GM23248 (cell line): ENCODE data around the gene OS9. TPM values are rescaled to one million over a fixed set of nuclear protein-coding genes. Genes with fewer than 3 reads are reported as not detected.
"Not testable (repeated sequence)": the region's sequence is repeated elsewhere in the genome, so short reads cannot be mapped to it uniquely, and the experiment has no call there.

Experiments
- DNase-seq: peaks from one replicate; pipeline ENCODE4 v3.0.0-alpha.2; 2015
- H2AFZ ChIP-seq: fragments of 200-600 bp; sonication (generic); 2 replicates; pipeline ENCODE4 v1.6.1; 2016; ENCODE audit warnings: antibody characterized with exemption
- H3F3A ChIP-seq: fragments of 200-600 bp; sonication (generic); 2 replicates; pipeline ENCODE4 v1.6.1; 2016; ENCODE audit warnings: mild to moderate bottlenecking, antibody characterized with exemption, mixed run types; ENCODE audit not compliant: insufficient read depth
- H3K27ac ChIP-seq: fragments of 200-600 bp; sonication (generic); 2 replicates; pipeline ENCODE4 v1.5.1; 2016; ENCODE audit warnings: mild to moderate bottlenecking
- H3K27me3 ChIP-seq: fragments of 200-600 bp; sonication (generic); replicated peaks from 2 replicates; pipeline ENCODE4 v1.6.1; 2016; ENCODE audit warnings: mild to moderate bottlenecking; ENCODE audit not compliant: insufficient read depth
- H3K36me3 ChIP-seq: fragments of 200-600 bp; sonication (generic); 2 replicates; pipeline ENCODE4 v1.6.1; 2016; ENCODE audit warnings: low read depth, mild to moderate bottlenecking
- H3K4me1 ChIP-seq: fragments of 200-600 bp; sonication (generic); 2 replicates; pipeline ENCODE4 v1.6.1; 2016; ENCODE audit warnings: mild to moderate bottlenecking; ENCODE audit not compliant: insufficient read depth
- H3K4me2 ChIP-seq: fragments of 200-600 bp; sonication (generic); one replicate; pipeline ENCODE4 v1.6.1; 2016; ENCODE audit warnings: mild to moderate bottlenecking; ENCODE audit not compliant: unreplicated experiment
- H3K4me3 ChIP-seq: fragments of 200-600 bp; sonication (generic); 2 replicates; pipeline ENCODE4 v1.5.1; 2016; ENCODE audit warnings: mild to moderate bottlenecking
- H3K79me2 ChIP-seq: fragments of 200-600 bp; sonication (generic); 2 replicates; pipeline ENCODE4 v1.6.1; 2016; ENCODE audit warnings: mild to moderate bottlenecking; ENCODE audit not compliant: insufficient read depth
- H3K9ac ChIP-seq: fragments of 200-600 bp; sonication (generic); 2 replicates; pipeline ENCODE4 v1.6.1; 2016; ENCODE audit warnings: mild to moderate bottlenecking
- H3K9me2 ChIP-seq: fragments of 200-600 bp; sonication (generic); 2 replicates; pipeline ENCODE4 v1.6.1; 2016; ENCODE audit warnings: mixed run types, mild to moderate bottlenecking, moderate library complexity; ENCODE audit not compliant: insufficient read depth
- H3K9me3 ChIP-seq: fragments of 200-600 bp; sonication (generic); one replicate; pipeline ENCODE4 v1.6.1; 2017; ENCODE audit warnings: low read depth
- H4K20me1 ChIP-seq: fragments of 200-600 bp; sonication (generic); 2 replicates; pipeline ENCODE4 v1.6.0; 2016; ENCODE audit not compliant: insufficient read depth
- EZH2 ChIP-seq: fragments of 200-600 bp; sonication (generic); IDR thresholded peaks from 2 replicates; pipeline ENCODE4 v1.6.1; 2018; ENCODE audit warnings: antibody characterized with exemption, mild to moderate bottlenecking; ENCODE audit not compliant: insufficient read depth, poor library complexity, severe bottlenecking
- EZH2phosphoT487 ChIP-seq: fragments of 200-600 bp; sonication (generic); IDR thresholded peaks from 2 replicates; pipeline ENCODE4 v1.6.1; 2018; ENCODE audit warnings: antibody characterized with exemption, moderate library complexity, mild to moderate bottlenecking, low read depth; ENCODE audit not compliant: insufficient read depth
- WGBS, 2 experiments: methylation state at CpG; one replicate each; pipeline ENCODE4 v1.1.6; 2015 to 2017; ENCODE audit warnings: low lambda C conversion rate in 2 of 2, low coverage in 1 of 2; ENCODE audit errors: missing lambda C conversion rate in 2 of 2; 5-methylcytosine and 5-hydroxymethylcytosine counted together
- in situ Hi-C: fragments of 300-500 bp; cut with MboI; formaldehyde crosslinking; loops from 2 replicates; pipeline ENCODE4 v1.15.0; 2020
- polyA plus RNA-seq: library from polyadenylated mRNA; unstranded; fragments of >200 nt; fragmentation: Nextera tagmentation; extraction: Ambion mirVana; gene quantifications from 2 replicates; pipeline ENCODE4 v1.2.1, GENCODE V29; 2016
- total RNA-seq: library from RNA; depleted of rRNA; stranded (reverse); fragments of >200 nt; shearing (Covaris generic); gene quantifications from 2 replicates; pipeline ENCODE4 v1.2.3, GENCODE V29; 2014

Gene OS9
- total and polyA plus RNA-seq, 2 experiments from 2014 or later = 186 to 329 TPM

DNA sequence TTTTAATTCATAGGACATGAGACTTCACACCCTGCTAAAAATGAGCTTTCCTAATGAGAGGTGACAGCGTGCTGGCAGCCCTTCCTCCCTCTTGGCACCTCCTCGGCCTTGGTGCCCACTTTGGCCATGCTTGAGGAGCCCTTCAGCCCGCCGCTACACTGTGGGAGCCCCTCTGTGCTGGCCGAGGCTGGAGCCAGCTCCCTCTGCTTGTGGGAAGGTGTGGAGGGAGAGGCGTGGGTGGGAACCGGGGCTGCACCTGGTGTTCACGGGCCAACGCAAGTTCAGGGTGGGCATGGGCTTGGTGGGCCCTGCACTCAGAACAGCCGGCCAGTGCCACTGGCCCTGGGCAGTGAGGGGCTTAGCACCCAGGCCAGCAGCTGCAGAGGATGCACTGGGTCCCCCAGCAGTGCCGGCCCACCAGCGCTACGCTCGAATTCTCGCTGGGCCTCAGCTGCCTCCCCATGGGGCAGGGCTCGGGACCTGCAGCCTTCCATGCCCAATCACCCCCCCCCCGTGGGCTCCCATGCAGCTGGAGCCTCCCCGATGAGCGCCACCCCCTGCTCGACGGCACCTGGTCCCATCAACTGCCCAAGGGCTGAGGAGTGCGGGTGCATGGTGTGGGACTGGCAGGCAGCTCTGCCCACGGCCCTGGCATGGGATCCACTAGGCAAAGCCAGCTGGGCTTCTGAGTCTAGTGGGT is 38.2 kb upstream of the OS9 start:
- no peaks in the 10 kb centered on the region for H3K79me2 ChIP-seq
- no peaks in the 10 kb centered on the region for H3K36me3 ChIP-seq
- H2AFZ ChIP-seq = no peak overlapping the region
- H3K9me2 ChIP-seq = no peaks in the 10 kb centered on the region
- no peak overlapping the region for H3K4me2 ChIP-seq
- H3K4me3 ChIP-seq = no peak overlapping the region
- no peaks in the 10 kb centered on the region for H3K4me1 ChIP-seq
- H3K9me3 ChIP-seq = no peaks in the 10 kb centered on the region
- H3K27me3 ChIP-seq = peaks cover 14% of the 10 kb centered on the region; the same call in 1 of the 2 replicates
- H4K20me1 ChIP-seq = no peaks in the 10 kb centered on the region
- H3K27ac ChIP-seq = no peak overlapping the region
- no peaks in the 10 kb centered on the region for H3F3A ChIP-seq
- TF ChIP-seq EZH2phosphoT487 (no peak), EZH2 (no peak)
- no peak overlapping the region for H3K9ac ChIP-seq
- 58 to 62% methylated on average over 22 to 23 of the region's 23 CpGs for WGBS, 2 experiments
- no peak for DNase-seq
- in situ Hi-C loops = no loop called here

DNA sequence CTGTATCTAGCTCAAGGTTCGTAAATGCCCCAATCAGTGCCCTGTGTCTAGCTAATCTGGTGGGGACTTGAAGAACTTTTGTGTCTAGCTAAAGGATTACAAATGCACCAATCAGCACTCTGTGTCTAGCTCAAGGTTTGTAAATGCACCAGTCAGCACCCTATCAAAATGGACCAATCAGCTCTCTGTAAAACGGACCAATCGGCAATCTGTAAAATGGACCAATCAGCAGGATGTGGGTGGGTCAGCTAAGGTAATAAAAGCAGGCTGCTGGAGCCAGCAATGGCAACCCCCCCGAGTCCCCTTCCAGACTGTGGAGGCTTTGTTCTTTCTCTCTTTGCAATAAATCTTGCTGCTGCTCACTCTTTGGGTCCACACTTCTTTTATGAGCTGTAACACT is 37.5 kb upstream of the OS9 start:
- H3K79me2 ChIP-seq, H3K4me1 ChIP-seq, H3K9me2 ChIP-seq, H3K36me3 ChIP-seq, H4K20me1 ChIP-seq, in situ Hi-C loops, H3K9me3 ChIP-seq, H3K4me3 ChIP-seq, DNase-seq, H3K4me2 ChIP-seq, H2AFZ ChIP-seq, H3F3A ChIP-seq, H3K9ac ChIP-seq, H3K27ac ChIP-seq: not testable (repeated sequence)
- WGBS, 2 experiments = 55 to 66% methylated on average over 4 of the region's 4 CpGs
- H3K27me3 ChIP-seq = peaks cover 14% of the 10 kb centered on the region; the same call in 1 of the 2 replicates

GRCh38 chr12:57657744-57658143 is 36.2 kb upstream of the OS9 start:
- no peak overlapping the region for H2AFZ ChIP-seq
- 22 to 29% methylated on average over 3 of the region's 3 CpGs for WGBS, 2 experiments
- DNase-seq = peak; percentile 35
- H3K9me3 ChIP-seq = no peaks in the 10 kb centered on the region
- TF ChIP-seq EZH2 (no peak), EZH2phosphoT487 (no peak)
- no peaks in the 10 kb centered on the region for H3K36me3 ChIP-seq
- no peak overlapping the region for H3K4me3 ChIP-seq
- H3K9ac ChIP-seq = no peak overlapping the region
- no peak overlapping the region for H3K4me2 ChIP-seq
- peaks cover 14% of the 10 kb centered on the region; the same call in 1 of the 2 replicates for H3K27me3 ChIP-seq
- in situ Hi-C loops = no loop called here
- no peak overlapping the region for H3K27ac ChIP-seq
- H3K4me1 ChIP-seq = no peaks in the 10 kb centered on the region
- no peaks in the 10 kb centered on the region for H3K79me2 ChIP-seq
- no peaks in the 10 kb centered on the region for H3K9me2 ChIP-seq
- H3F3A ChIP-seq = no peaks in the 10 kb centered on the region
- no peaks in the 10 kb centered on the region for H4K20me1 ChIP-seq

- H3K36me3 ChIP-seq = no peaks in the 10 kb centered on the region
- H3K79me2 ChIP-seq = no peaks in the 10 kb centered on the region
- no peaks in the 10 kb centered on the region for H3K9me3 ChIP-seq
- H4K20me1 ChIP-seq = no peaks in the 10 kb centered on the region
- no peak overlapping the region for H3K4me2 ChIP-seq
- in situ Hi-C loops = no loop called here
- H3K4me1 ChIP-seq = no peaks in the 10 kb centered on the region
- 36 to 44% methylated on average over 3 of the region's 3 CpGs for WGBS, 2 experiments
- no peaks in the 10 kb centered on the region for H3F3A ChIP-seq
- DNase-seq = no peak
- H2AFZ ChIP-seq = no peak overlapping the region
- TF ChIP-seq EZH2 (no peak), EZH2phosphoT487 (no peak)
- peaks cover 14% of the 10 kb centered on the region; the same call in 1 of the 2 replicates for H3K27me3 ChIP-seq
- no peak overlapping the region for H3K4me3 ChIP-seq
- no peak overlapping the region for H3K27ac ChIP-seq
- H3K9ac ChIP-seq = no peak overlapping the region
- no peaks in the 10 kb centered on the region for H3K9me2 ChIP-seq
Observed at GRCh38 chr12:57658890-57659289, 35.0 kb upstream of the OS9 start.
